Coronary artery (tissue), 2 donors: ENCODE data around the gene G3BP1.

Source experiments
- DNase-seq: peaks from one replicate; pipeline ENCODE4 v3.0.0-alpha.2; 2017; ENCODE audit warnings: low spot score
- H3K27ac ChIP-seq, 2 donors: fragments of 200-600 bp; sonication (generic); one replicate each; pipeline ENCODE4 v1.5.1; 2016 to 2019
- H3K4me3 ChIP-seq: fragments of 200-600 bp; sonication (generic); 2 replicates; pipeline ENCODE4 v1.5.1; 2016; ENCODE audit warnings: mild to moderate bottlenecking, moderate library complexity
- TF ChIP-seq, protein P1 (sequence below): fragments of 200-600 bp; sonication (generic); IDR thresholded peaks from one replicate; pipeline ENCODE4 v1.5.1; 2019; ENCODE audit warnings: antibody characterized with exemption

Gene G3BP1

DNA sequence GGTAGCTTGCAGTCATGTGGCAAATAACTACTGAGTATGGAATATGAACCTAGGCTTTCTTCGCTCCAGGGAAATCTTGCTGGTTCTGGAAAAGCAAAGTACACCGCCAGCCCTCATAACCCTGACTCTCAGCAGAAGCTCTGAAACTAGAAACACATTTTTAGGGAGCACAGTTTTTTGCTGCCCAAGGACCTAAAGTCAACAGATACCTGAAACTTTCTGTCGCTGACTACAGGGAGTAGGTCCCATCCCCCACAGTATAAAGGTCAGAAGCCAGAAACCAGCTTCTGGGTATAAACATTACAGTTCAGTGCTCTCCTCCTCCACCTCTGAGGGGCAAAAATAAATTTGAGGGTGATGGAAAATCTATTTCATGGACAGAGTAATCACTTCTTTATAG is 16.4 kb upstream of the G3BP1 start:
- TF ChIP-seq, protein P1, sequence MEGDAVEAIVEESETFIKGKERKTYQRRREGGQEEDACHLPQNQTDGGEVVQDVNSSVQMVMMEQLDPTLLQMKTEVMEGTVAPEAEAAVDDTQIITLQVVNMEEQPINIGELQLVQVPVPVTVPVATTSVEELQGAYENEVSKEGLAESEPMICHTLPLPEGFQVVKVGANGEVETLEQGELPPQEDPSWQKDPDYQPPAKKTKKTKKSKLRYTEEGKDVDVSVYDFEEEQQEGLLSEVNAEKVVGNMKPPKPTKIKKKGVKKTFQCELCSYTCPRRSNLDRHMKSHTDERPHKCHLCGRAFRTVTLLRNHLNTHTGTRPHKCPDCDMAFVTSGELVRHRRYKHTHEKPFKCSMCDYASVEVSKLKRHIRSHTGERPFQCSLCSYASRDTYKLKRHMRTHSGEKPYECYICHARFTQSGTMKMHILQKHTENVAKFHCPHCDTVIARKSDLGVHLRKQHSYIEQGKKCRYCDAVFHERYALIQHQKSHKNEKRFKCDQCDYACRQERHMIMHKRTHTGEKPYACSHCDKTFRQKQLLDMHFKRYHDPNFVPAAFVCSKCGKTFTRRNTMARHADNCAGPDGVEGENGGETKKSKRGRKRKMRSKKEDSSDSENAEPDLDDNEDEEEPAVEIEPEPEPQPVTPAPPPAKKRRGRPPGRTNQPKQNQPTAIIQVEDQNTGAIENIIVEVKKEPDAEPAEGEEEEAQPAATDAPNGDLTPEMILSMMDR = no peak
- no peak overlapping the region for H3K4me3 ChIP-seq
- DNase-seq = no peak
- no peak overlapping the region for H3K27ac ChIP-seq

DNA sequence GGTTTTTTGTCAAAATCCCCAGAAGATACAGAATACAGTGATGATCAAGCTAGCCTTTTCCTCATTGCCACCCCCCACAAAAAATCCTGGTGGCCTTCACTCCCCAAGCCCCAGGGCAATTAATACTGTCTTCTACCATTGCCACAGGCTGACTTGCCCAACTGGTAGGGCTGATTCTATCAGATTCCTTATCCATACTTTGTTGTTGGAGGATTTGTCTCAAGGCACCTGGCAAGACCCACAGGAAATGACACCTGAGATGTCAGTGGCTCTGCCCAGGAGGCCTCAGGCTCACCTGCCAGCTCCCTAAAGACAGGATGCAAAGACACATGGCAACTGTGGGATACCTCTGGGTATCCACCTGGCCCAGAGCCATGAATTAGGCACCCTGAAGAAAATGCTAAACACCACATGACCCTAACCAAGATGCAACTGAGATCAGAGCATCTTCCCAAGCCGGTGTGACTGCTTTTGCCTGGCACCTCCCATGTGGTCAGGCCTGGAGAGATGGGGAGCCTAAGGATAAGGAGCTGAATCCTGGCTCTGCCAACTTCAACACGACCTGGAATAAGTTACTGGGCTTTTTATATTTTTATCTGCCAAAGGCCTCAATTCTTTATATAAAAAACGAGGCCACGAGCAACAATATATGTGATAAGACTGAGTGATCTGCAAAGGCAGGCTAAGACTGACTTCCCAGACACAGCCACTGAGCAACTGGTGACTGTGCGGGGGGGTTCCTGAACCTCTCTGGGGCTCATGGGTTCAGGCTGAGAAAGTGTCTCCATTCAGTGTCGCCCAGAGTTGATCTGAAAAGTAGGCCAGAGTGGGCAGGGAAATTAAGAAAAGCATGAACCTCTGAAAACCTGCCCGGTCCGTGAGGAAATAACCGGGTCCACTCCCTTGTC is 14.3 kb upstream of the G3BP1 start:
- no peak for DNase-seq
- Histone ChIP-seq H3K4me3 (peak overlapping the region; percentile 71), H3K27ac (peak overlapping the region; percentile 74 to 94)
- TF ChIP-seq, protein P1 = no peak

DNA sequence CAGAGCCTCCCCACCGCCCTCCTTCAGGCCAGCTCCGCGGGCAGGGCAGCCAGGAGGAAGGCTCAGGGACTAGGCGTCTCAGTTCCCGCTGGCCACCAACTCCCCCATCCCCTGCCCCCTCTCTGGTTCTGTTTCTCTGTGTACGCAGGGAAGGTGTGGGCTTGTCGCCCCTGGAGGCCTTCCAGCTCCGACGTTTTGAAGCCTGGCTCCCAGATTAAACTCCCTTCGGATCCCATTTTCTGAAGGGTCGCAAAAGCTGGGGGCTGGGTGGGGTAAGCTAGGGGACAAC is 13.7 kb upstream of the G3BP1 start:
- peak overlapping the region; percentile 74 to 94 for H3K27ac ChIP-seq

DNA sequence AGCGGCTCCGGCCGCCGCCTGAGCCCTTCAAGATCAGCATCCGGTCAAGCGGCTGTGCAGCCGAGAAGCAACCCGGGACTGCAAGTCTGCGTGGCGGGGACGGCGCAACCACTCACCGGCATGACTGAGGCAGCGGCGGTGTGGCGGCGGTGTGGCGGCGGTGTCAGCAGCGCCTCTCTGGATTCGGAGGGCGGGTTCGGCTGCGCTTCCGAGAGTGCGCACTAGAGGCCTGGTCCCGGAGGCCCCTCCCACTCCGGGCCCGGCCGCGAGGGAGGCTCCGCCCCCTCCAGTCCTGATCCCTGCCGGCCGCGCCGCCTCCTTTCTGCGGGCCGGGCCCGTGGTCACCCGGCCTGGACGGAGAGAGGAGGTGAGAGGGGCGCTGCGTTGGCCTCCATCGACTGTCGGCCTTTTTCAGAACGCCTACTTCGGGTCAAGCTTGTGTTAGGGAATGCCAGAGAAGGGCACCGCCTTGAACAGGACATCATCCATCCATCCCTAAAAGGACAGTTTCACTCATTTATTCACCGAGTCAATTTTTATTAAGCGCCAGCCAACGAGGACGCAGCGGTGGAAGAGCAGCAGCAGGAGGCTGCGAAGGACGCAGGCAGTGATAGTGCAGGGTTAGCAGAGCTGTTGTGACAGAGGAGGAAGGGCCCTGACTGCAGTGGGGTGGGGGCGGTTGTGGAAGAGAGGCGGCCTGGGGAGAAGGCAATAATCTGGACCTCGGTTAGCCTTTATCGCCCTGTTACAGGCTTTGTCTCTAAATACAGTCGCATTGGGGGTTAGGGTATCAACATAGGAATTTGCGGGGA is 13.1 kb upstream of the G3BP1 start, which contains the start of gene ATOX1:
Gene ATOX1 (minus strand): TSS at position 202 of the 812 bp plus-strand sequence. CDS start 80 bp downstream, at position 122.
- TF ChIP-seq, protein P1 = no peak

More for the DNA sequence above, 13.7 kb upstream of the G3BP1 start:
- DNase-seq = no peak
- H3K4me3 ChIP-seq = peak overlapping the region; percentile 71
- TF ChIP-seq, protein P1 = no peak

DNA sequence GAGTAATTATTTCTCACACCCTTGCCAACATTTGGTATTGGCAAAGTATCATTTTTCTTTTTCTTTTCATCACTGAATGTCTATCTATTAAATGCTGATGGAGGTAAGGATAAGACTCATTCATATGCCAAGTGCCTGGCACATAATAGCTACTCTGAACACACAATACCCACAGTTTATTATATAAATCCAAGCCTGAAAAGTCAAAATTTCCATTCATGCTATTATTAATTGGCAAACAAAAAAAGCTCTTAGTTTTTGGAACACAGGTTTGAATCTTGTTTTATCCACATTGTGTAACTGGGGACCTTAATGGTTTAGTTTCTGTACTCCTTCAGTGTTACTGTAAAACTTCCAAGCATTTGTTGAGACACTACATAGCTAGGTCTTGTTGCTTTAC is 7.0 kb upstream of the G3BP1 start:
- Histone ChIP-seq H3K4me3 (no peak overlapping the region), H3K27ac (no peak overlapping the region)
- TF ChIP-seq, protein P1 = no peak
- no peak for DNase-seq

More for the DNA sequence above, 13.1 kb upstream of the G3BP1 start, which contains the start of gene ATOX1:
- H3K27ac ChIP-seq = peak within 1 kb of the TSS; percentile 74 to 94
- peak within 1 kb of the TSS; percentile 71 for H3K4me3 ChIP-seq
- peak; percentile 91 for DNase-seq

DNA sequence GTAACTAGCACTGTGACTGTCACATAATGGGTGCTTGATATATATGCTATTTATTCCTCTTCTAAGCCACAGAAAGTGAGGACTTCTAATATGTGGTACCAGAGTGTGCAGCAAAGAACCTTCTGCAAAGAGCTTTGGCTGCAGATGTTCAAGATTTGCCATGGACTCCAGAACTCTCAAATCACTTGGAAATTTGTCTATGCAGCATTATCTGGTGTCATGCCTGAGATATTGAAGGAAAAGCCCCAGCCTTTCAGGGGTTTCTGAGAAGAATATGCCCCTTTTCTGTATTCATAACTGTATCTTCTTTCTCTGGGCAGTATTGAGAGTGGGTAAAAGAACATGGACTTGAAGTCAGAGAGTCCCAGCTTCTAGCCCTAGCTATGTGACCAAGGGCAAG is 4.8 kb upstream of the G3BP1 start:
- no peak overlapping the region for H3K27ac ChIP-seq
- H3K4me3 ChIP-seq = no peak overlapping the region
- DNase-seq = no peak
- TF ChIP-seq, protein P1 = no peak
